ENCODE measurements around the gene GART.

DNA sequence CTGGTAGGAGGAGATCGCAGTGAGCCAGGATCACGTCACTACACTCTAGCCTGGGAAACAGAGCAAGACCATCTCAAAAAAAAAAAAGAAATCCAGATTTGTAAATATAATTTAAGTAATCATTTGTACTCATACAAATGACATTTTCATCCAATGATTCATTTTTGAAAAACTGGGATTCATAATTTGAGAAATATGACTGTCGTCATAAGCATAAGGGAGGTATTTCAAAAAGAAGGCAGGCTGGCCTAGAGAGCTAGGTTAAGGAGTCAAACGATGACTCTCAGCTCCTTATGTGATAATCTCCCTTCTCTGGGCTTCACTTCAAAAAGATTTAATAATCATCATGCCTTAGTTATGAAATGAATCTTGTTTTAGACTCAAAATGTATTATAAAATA, 2.3 kb downstream of the GART start:
- TF ChIP-seq, protein P1, sequence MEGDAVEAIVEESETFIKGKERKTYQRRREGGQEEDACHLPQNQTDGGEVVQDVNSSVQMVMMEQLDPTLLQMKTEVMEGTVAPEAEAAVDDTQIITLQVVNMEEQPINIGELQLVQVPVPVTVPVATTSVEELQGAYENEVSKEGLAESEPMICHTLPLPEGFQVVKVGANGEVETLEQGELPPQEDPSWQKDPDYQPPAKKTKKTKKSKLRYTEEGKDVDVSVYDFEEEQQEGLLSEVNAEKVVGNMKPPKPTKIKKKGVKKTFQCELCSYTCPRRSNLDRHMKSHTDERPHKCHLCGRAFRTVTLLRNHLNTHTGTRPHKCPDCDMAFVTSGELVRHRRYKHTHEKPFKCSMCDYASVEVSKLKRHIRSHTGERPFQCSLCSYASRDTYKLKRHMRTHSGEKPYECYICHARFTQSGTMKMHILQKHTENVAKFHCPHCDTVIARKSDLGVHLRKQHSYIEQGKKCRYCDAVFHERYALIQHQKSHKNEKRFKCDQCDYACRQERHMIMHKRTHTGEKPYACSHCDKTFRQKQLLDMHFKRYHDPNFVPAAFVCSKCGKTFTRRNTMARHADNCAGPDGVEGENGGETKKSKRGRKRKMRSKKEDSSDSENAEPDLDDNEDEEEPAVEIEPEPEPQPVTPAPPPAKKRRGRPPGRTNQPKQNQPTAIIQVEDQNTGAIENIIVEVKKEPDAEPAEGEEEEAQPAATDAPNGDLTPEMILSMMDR (IDR thresholded peaks at IDR 0.05; ENCODE audit: low read length): no peak
- no peak for TF ChIP-seq EZH2 (IDR thresholded peaks at IDR 0.05; ENCODE audit: borderline replicate concordance, low read length)
